ENCODE results near the gene INPP5F.

Gene INPP5F

DNA sequence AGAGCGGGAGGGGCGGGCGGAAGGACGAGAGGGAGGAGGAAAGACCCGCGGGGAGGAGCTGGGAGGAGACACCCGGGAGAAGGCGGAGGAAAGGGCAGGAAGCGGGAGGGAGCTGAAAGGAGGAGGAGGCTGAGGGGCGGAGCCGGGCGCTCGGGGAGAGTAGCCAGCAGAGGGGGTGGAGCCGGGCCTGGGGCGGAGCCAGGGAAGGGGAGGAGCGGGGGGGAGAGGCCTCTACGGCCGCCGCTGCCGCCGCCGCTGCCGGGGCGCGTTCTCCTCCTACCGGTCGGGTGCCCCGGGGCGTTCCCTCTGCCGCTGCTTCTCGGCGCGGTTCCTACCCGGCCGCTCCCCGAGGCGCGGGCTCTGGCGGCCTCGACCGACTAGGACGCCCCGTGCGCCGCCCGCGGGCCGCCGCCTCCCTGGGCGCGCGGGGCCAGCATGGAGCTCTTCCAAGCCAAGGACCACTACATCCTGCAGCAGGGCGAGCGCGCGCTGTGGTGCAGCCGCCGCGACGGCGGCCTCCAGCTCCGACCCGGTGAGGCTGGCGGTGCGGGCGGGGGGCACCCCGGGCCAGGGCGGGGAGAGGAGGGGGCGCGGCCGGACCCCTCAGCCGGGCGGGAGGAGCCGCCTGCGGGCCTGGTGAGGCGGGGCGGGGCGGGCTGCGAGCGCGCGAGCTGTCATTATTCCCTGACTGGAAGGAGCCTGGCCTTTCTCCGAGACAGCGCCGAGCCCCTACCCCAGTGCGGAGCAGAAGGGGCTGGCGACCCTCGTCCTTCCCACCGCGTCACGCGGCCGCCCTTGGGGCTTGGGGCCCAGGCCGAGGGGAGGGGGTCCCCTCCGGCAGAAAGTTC lies at the start of gene INPP5F:
TSS of gene INPP5F (plus strand) at position 223 of the 848 bp plus-strand sequence. CDS start at position 436, 213 bp downstream.
- peak; percentile 99 to 100 for DNase-seq (ENCODE audit: low read depth in 2 of 2)

DNA sequence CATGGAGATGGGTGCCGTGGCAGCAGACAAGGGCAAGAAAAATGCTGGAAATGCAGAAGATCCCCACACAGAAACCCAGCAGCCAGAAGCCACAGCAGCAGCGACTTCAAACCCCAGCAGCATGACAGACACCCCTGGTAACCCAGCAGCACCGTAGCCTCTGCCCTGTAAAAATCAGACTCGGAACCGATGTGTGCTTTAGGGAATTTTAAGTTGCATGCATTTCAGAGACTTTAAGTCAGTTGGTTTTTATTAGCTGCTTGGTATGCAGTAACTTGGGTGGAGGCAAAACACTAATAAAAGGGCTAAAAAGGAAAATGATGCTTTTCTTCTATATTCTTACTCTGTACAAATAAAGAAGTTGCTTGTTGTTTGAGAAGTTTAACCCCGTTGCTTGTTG lies 48.7 kb upstream of the INPP5F start:
- DNase-seq (ENCODE audit: low read depth in 2 of 2): no peak

GRCh38 chr10:119677904-119678755 lies 47.7 kb upstream of the INPP5F start:
- DNase-seq (ENCODE audit: low read depth in 2 of 2): no peak

DNA sequence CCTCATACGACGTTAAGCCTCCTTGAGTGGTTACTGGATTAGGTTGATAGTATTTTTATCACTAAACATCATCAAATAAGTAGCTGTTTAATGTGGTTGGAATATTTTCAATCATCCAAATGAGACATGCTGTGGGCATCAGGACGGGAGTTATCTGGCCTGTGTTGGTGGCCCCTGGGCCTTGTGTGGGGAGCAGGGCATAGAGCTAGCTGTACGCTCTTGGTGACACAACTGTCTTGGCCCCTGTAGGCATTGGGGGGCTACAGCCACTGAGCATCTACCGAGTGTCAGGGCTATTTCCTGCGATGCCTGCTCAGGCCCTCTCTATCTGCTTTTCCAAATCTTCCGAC lies 46.4 kb upstream of the INPP5F start:
- no peak for DNase-seq (ENCODE audit: low read depth in 2 of 2)

- DNase-seq (ENCODE audit: low read depth in 2 of 2): no peak
Measured at GRCh38 chr10:119680050-119680449, 45.8 kb upstream of the INPP5F start.

DNA sequence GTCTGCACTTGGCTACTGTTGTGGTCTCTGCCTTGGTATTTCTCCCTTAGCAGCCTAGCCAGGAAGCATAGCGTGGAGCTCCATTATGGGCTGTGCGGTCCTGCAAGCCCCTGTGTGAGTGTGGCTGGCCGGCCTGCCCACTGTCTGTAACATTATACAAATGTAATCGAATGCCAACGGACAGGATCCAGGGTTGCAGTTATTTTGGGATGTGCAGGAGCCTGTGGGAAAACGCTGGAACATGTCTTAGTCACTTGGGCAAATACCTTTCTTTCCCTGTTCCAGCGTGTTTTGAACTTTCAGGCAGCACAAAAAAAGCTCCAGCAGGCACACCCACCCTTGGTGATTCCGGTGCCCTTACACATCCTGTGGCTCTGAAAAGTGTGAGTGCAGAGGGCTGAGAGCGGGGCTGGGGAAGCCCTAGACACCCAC lies 45.2 kb upstream of the INPP5F start:
- no peak for DNase-seq (ENCODE audit: low read depth in 2 of 2)

DNA sequence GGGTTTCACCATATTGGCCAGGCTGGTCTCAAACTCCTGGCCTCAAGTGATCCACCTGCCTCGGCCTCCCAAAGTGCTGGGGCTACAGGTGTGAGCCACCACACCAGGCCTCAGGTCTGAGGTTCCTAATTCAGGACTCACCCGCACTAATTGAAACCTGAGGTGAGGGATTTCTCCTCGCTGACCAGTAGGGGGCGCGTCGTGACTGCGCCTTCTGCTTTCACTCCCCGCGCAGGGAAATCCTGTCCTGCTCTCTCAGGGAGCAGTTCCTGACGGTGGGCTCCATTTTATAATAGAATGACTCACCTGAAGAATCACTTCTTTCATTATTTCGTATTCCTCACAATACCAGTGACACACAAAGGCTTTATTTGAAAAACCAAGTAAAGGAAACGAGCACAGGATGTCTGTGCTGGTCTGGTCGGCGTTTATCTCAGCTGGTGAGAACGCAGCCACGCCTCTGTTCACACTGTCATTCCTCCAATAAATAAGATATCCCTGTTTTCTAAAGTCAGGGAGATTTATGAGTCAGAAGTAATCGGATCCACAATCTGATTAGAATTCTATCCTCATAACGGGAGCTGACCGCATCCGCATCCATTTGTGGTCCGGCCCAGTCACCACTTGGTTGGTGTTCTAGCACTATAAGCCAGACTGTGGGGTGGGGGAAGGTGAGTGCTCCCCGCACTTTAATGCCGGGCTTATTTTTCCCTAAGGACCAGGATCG lies 39.2 kb upstream of the INPP5F start:
- DNase-seq (ENCODE audit: low read depth in 2 of 2): peak; percentile 81 to 84

DNA sequence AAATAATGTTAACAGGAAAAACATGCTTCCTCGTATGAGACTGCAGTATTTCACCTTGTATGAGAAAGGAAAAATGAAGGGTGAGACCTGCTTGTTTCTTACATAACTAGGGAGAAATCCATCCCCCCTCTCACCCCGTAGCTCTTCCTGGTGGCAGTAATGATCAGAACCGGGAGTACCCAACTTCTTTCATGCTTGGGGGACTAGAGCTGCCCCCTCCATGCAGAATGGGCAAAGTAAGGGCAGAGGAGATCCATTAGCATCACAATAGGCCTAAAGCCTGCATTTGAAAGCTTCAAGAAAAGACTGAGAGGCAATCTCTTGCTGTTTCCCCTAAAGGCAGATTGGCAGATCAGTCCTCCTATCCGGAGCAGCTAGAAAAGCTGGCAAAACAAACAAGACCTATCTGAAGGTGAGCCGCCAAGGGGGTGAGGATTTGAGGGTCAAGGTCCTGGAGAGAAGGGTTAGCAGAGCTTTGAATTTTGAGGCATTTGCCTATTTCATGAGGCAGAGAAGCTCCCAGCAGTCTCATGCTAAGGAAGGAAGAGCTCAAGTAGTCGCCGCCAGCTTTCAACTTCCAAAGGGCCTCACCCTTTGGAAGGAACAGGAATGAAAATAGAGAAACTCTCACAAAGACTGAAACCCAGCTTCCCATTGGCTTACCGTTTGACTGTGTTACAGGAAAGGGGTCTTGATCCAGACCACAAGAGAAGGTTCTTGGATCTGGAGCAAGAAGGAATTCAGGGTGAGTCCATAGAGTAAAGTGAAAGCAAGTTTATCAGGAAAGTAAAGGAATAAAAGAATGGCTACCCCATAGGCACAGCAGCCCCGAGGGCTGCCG lies 38.4 kb upstream of the INPP5F start:
- DNase-seq (ENCODE audit: low read depth in 2 of 2): no peak

- no peak for DNase-seq (ENCODE audit: low read depth in 2 of 2)
Measured at GRCh38 chr10:119688033-119688508, 37.8 kb upstream of the INPP5F start.

DNA sequence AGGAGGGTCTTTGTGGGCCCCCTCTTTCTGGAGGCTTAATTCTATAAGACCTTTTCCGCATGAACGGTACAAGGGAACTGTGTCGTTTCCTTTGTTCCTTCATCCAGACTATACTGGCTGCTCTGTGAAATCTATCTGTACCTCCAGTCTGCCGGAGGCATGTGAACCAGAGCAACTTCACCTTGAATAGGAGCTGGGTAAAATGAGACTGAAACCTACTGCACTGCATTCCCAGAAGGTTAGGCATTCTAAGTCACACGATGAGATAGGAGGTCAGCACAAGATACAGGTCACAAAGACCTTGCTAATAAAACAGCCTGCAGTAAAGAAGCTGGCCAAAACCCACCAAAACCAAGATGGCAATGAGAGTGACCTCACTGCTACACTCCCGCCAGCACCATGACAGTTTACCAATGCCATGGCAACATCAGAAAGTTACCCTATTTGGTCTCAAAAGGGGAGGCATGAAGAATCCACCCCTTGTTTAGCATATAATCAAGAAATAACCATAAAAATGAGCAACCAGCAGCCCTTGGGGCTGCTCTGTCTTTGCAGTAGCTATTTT lies 36.8 kb upstream of the INPP5F start:
- DNase-seq (ENCODE audit: low read depth in 2 of 2): no peak

DNA sequence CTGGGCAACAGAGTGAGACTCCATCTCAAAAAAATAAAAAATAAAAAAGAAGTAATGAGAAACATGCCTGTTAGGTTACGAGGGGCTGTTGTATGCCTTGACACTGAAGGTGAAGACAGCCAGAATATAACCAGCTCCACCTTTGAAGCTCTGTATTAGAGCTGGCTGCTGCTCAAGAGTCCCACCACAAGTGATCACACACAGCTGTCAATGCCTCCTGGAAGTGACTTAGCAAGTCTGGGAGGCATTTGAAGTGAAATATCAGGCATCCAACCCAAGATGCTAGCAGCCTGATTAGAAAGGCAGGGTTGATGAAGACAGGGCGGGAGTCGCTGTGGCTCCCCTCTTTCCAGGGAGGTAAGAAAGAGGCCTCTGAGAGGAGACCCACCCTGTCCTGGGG lies 34.1 kb upstream of the INPP5F start:
- DNase-seq (ENCODE audit: low read depth in 2 of 2): no peak

DNA sequence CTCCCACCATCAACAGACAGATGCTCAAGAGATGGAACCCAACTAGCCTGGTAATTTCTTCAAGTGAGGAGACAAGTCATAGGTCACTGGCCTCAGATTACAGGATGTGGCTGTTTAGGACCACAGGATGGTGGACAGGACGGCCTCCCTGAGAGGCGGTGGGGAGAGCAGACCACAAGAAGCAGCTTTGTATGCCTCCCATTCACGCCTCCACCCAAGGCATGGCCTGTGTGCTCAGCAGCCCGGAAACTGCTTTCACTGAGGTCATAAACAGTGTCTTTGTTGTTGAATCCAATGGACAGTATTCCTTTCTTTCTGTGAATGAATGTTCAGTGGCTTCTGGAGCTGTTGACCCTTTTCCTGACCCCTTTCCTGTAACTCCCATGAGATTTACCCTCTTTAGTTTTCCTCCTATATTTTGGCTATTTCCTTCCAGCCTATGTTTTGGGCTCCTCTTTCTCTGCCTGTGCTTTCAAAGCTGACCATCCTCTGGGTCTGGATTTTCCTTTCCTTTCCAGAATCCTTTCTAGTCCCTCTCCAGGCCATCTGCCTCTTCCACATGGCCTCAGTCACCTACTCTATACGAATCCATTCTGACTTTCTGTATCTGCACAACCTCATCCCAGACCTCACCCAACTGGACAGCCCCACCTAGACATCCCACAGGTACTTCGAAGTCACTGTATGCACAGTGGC lies 32.4 kb upstream of the INPP5F start:
- DNase-seq (ENCODE audit: low read depth in 2 of 2): no peak

DNA sequence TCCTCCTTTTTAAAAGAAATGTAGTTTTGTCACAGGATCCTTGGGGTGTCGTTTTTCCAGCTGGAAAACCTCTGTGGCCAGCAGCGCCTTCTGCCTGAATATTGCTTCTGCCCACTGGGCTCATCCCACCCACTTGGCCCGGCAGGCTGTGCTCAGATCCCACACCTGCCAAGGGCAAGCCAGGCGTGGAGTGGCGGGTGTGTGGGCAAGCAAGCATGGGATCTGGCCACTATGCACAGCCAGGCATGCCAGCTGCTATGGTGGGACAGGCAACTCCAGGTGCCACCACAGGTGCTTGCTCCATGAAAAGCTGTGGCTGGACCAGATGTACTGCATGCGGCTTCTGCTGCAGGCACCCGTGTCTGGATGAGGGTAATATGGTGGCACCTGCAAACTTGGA lies 31.2 kb upstream of the INPP5F start:
- no peak for DNase-seq (ENCODE audit: low read depth in 2 of 2)

DNA sequence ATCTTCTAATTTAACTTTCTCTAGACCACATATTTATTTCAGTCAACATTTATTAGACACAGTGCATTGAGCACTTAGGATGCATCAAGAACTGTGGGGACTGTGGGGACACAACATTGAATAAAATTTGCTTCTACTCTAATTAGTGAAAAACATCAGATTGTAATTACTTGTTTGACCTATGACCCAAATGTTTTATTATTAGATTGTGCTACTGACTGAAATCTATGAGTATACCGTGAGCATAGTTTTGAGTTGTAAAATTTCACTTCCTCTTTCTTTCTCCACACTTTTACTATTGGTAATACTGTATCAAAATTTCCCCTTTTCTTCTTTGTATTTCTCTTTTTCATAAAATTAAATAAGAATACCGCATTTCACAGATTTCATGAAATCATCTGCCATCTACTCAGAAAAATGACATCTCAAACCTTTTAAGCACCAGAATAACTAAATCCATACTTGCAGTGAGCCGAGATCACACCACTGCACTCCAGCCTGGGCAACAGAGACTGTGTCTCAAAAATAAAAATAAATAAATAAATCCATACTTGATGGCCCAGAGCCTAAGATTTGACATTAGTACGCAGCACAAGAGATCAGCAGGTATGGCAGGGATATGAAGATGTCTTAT lies 25.4 kb upstream of the INPP5F start:
- DNase-seq (ENCODE audit: low read depth in 2 of 2): no peak

- DNase-seq (ENCODE audit: low read depth in 2 of 2): no peak
Measured at GRCh38 chr10:119701861-119702260, 24.0 kb upstream of the INPP5F start.

DNA sequence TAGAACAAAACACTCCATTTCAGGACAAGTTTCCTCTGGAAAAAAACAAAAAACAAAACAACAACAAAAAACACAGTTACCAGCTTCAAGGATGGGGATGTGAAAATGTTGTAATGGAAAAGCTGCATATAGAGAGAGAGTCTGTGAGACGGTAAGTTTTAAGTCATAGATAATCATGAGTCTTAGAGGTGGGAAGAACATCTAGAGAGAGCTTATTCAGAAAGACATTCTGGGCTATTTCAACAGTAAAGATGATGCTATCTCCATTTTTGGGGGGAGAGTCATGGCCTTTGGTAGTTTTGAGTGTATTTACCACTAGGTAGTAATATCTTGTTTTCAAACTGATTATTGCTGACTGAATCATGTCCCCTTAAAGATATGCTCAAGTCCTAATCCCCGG lies 23.3 kb upstream of the INPP5F start:
- DNase-seq (ENCODE audit: low read depth in 2 of 2): no peak

- no peak for DNase-seq (ENCODE audit: low read depth in 2 of 2)
Measured at GRCh38 chr10:119703903-119704508, 21.8 kb upstream of the INPP5F start.

DNA sequence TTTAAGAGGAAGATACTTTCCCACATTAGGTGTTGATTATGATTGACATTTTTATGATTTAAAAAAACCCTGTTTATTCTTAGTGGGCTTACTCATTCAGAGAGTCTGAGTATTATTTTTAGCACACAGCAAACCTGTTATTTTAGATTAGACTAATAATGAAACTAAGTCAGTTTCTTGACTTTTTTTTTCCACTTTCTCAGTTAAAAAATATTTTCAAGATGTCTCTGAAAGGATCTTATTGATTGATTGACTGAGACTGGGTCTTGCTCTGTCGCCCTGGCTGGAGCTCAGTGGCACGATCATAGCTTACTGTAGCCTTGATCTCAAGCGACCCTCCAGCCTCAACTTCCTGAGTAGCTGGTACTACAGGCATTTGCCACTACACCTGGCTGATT lies 20.4 kb upstream of the INPP5F start:
- no peak for DNase-seq (ENCODE audit: low read depth in 2 of 2)

GRCh38 chr10:119706521-119707278 lies 19.1 kb upstream of the INPP5F start:
- DNase-seq (ENCODE audit: low read depth in 2 of 2): no peak

All from stimulated activated CD4-positive, alpha-beta T cell treated with anti-CD3 and anti-CD28 coated beads, Interleukin-15, amount 100 ng/mL, for 48 hours (primary cell).